Panc1 (cell line): ENCODE data around the gene LMBR1L. TPM values are rescaled to one million over a fixed set of nuclear protein-coding genes. Genes with fewer than 3 reads are reported as not detected.

Experiments used
- ATAC-seq: fragments of 200-7000 bp; cut with Tn5 transposase; 2 replicates; pipeline ENCODE4 v1.9.1; 2020; ENCODE audit warnings: mild to moderate bottlenecking, moderate library complexity
- BruUV-seq: library from RNA; stranded (reverse); fragments of 400-500 nt; replicated peaks from 2 replicates; lab custom pipeline; 2021; lab: Mats Ljungman, UMichigan
- CTCF ChIA-PET: fragments of 300-600 bp; sonication (Branson Sonifier 250); formaldehyde crosslinking; loops from one replicate; lab custom pipeline; 2022; ENCODE audit warnings: antibody characterized with exemption; lab: Charles Lee
- POLR2A ChIA-PET: fragments of 300-600 bp; sonication (Branson Sonifier 250); formaldehyde crosslinking; loops from one replicate; lab custom pipeline; 2022; ENCODE audit warnings: antibody characterized with exemption; lab: Charles Lee
- DNase-seq: peaks from one replicate; pipeline ENCODE4 v3.0.0-alpha.2; 2010; ENCODE audit warnings: low read depth, low spot score
- H3K27ac ChIP-seq: 2 replicates; pipeline ENCODE4 v1.5.1; 2011; ENCODE audit warnings: mild to moderate bottlenecking, low read length, inconsistent platforms
- H3K27me3 ChIP-seq: fragments of 200-500 bp; sonication (Bioruptor generic); 2 replicates; pipeline ENCODE4 v1.6.0; 2014; ENCODE audit warnings: low read length, inconsistent platforms; ENCODE audit not compliant: control insufficient read depth, insufficient read depth
- H3K36me3 ChIP-seq: fragments of 200-500 bp; sonication (Bioruptor generic); 2 replicates; pipeline ENCODE4 v1.5.1; 2014; ENCODE audit warnings: inconsistent platforms, mild to moderate bottlenecking, low read length, moderate library complexity; ENCODE audit not compliant: control insufficient read depth, insufficient read depth
- H3K4me1 ChIP-seq: 2 replicates; pipeline ENCODE4 v1.5.1; 2011; ENCODE audit warnings: inconsistent platforms, mild to moderate bottlenecking, low read length, moderate library complexity; ENCODE audit not compliant: control insufficient read depth, insufficient read depth
- H3K4me3 ChIP-seq, 2 experiments: 2 replicates each; pipeline ENCODE4 v1.5.1; 2011 to 2012; ENCODE audit warnings: low read depth in 2 of 2, low read length in 2 of 2, mild to moderate bottlenecking in 2 of 2, inconsistent platforms in 1 of 2, moderate library complexity in 1 of 2
- H3K9me3 ChIP-seq: fragments of 200-500 bp; sonication (Bioruptor generic); 2 replicates; pipeline ENCODE4 v1.5.1; 2014; ENCODE audit warnings: low read depth, mild to moderate bottlenecking, inconsistent platforms, low read length, moderate library complexity; ENCODE audit not compliant: control insufficient read depth, insufficient read depth
- POLR2AphosphoS5 ChIP-seq: IDR thresholded peaks from 2 replicates; pipeline ENCODE4 v1.6.1; 2012; ENCODE audit warnings: mild to moderate bottlenecking, low read depth, low read length, moderate library complexity
- REST ChIP-seq, 2 experiments: IDR thresholded peaks; 2 replicates each; pipeline ENCODE4 v1.6.1; 2011 to 2012; ENCODE audit warnings: low read depth in 2 of 2, control low read depth in 1 of 2, low read length in 1 of 2, mild to moderate bottlenecking in 1 of 2, moderate library complexity in 1 of 2; ENCODE audit not compliant: insufficient read depth in 1 of 2
- SIN3A ChIP-seq: IDR thresholded peaks from 2 replicates; pipeline ENCODE4 v1.6.1; 2012; ENCODE audit warnings: low read depth, mild to moderate bottlenecking, low read length, moderate library complexity, borderline replicate concordance; ENCODE audit not compliant: insufficient read depth
- TCF7L2 ChIP-seq: IDR thresholded peaks from 2 replicates; pipeline ENCODE4 v1.6.1; 2011; ENCODE audit warnings: mild to moderate bottlenecking, low read depth, low read length, inconsistent platforms
- in situ Hi-C: cut with HindIII; loops from 2 replicates; pipeline ENCODE4 v1.10.0; 2016; ENCODE audit warnings: low sequenced_read_pairs, low pct_unique_long_range_greater_than_20kb
- intact Hi-C: fragments of 100-400 bp; cut with micrococcal nuclease; formaldehyde crosslinking; loops from one replicate; pipeline ENCODE4 v1.10.0; 2022; ENCODE audit not compliant: unreplicated experiment
- total RNA-seq: library from RNA; stranded (reverse); gene quantifications from one replicate; pipeline ENCODE4 v1.2.1, GENCODE V29; 2021; ENCODE audit not compliant: unreplicated experiment
- TF ChIP-seq, protein P1 (sequence below): fragments of 450-650 bp; IDR thresholded peaks from 2 replicates; pipeline ENCODE4 v1.5.1; 2017; ENCODE audit warnings: mild to moderate bottlenecking

LMBR1L gene
- total RNA-seq, 1 experiment from 2014 or later: 34.4 TPM

DNA sequence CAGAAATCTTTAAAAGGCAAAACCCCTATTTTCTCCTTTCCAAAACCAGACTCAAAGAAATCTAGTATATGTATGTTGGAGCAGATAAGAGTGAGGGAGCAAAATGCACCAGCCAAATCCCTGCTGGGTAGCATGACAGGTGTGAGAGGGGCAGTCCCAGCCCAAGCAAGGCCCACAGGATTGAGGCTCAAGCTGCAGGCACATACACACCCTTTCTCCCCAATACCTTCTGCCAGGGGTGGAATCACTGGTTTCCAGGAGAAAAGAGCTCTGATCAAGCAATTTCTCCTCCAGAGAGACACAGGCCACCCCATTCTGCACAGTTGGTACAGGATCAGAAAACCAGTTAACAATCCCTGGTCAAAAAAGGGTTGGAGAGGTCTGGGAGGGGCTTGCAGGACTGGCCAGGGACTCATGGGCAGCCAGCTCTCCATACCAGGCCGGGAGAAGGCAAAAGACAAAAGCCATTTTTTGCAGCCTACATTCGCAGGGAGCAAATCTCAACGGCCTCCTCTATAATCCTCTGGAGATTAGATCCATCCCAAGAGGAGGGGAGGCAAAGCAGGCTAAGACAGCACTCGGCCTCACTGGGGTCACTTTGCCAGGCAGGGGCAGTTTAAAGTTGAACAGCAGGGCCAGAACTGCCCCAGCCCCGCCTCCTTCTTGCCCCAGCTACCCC, 52.1 kb downstream of the LMBR1L start:
- in situ Hi-C loops (no loop called here), intact Hi-C loops (no loop called here)
- Histone ChIP-seq H3K9me3 (no peaks in the 10 kb centered on the region), H3K4me1 (peaks cover 32% of the 10 kb centered on the region), H3K4me3 (peak overlapping the region; percentile 93 to 97), H3K27me3 (no peaks in the 10 kb centered on the region), H3K36me3 (peaks cover 5% of the 10 kb centered on the region; the same call in 1 of the 2 replicates), H3K27ac (peak overlapping the region; percentile 84)
- TF ChIP-seq, protein P1, sequence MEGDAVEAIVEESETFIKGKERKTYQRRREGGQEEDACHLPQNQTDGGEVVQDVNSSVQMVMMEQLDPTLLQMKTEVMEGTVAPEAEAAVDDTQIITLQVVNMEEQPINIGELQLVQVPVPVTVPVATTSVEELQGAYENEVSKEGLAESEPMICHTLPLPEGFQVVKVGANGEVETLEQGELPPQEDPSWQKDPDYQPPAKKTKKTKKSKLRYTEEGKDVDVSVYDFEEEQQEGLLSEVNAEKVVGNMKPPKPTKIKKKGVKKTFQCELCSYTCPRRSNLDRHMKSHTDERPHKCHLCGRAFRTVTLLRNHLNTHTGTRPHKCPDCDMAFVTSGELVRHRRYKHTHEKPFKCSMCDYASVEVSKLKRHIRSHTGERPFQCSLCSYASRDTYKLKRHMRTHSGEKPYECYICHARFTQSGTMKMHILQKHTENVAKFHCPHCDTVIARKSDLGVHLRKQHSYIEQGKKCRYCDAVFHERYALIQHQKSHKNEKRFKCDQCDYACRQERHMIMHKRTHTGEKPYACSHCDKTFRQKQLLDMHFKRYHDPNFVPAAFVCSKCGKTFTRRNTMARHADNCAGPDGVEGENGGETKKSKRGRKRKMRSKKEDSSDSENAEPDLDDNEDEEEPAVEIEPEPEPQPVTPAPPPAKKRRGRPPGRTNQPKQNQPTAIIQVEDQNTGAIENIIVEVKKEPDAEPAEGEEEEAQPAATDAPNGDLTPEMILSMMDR: no peak
- TF ChIP-seq REST (IDR thresholded peaks at IDR 0.05; ENCODE audit: insufficient read depth in 1 of 2, low read depth in 2 of 2, low read length in 1 of 2): no peak
- ChIA-PET CTCF (interaction anchor here (0.6 kb wide), 1 partner anchor 172 kb away, joined by 18 read pairs; no protein-coding TSS in a partner anchor), POLR2A (interaction anchor here (0.6 kb wide), 1 partner anchor 297 kb away, joined by 6 read pairs; no protein-coding TSS in a partner anchor)
- DNase-seq (no peak), ATAC-seq (no peak)
- BruUV-seq: no TSS peak

DNA sequence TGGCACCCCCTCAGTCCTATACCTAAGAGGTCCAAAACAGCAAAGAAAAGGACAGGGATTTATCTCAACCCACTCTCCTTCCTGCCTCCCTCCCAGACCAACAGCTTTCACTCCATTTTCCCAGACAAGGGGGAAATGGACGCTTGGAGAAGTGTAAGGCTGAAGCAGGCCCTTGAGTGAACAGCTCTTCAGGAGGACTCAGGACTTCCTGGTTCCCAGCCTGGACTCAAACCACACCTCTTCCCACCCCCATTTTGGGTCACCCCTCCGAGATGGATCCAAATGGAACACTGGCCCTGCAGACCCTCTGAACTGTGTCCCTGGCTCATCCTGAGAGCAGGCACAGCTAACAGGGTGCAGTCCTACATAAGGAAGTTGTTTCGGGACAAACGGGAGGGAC, 52.8 kb downstream of the LMBR1L start:
- no peak for DNase-seq
- no peak for ATAC-seq
- POLR2A ChIA-PET: no interaction called here
- Histone ChIP-seq H3K4me1 (peaks cover 32% of the 10 kb centered on the region), H3K9me3 (no peaks in the 10 kb centered on the region), H3K27me3 (no peaks in the 10 kb centered on the region), H3K36me3 (peaks cover 5% of the 10 kb centered on the region; the same call in 1 of the 2 replicates), H3K27ac (peak overlapping the region; percentile 84), H3K4me3 (peak overlapping the region; percentile 93 to 97)
- no peak for TF ChIP-seq POLR2AphosphoS5
- no peak for TF ChIP-seq SIN3A
- TF ChIP-seq TCF7L2: no peak
- TF ChIP-seq, protein P1: no peak
- TF ChIP-seq REST (IDR thresholded peaks at IDR 0.05; ENCODE audit: insufficient read depth in 1 of 2, low read depth in 2 of 2, low read length in 1 of 2): no peak
- intact Hi-C loops: no loop called here
- in situ Hi-C loops: no loop called here
- CTCF ChIA-PET: interaction anchor here (0.6 kb wide), 1 partner anchor 171 kb away, joined by 18 read pairs; no protein-coding TSS in a partner anchor
- BruUV-seq: no TSS peak
